ENCODE results near the gene FASTKD2.
"Not testable (repeated sequence)": the region's sequence is repeated elsewhere in the genome, so short reads cannot be mapped to it uniquely, and the experiment has no call there.

FASTKD2 gene

DNA sequence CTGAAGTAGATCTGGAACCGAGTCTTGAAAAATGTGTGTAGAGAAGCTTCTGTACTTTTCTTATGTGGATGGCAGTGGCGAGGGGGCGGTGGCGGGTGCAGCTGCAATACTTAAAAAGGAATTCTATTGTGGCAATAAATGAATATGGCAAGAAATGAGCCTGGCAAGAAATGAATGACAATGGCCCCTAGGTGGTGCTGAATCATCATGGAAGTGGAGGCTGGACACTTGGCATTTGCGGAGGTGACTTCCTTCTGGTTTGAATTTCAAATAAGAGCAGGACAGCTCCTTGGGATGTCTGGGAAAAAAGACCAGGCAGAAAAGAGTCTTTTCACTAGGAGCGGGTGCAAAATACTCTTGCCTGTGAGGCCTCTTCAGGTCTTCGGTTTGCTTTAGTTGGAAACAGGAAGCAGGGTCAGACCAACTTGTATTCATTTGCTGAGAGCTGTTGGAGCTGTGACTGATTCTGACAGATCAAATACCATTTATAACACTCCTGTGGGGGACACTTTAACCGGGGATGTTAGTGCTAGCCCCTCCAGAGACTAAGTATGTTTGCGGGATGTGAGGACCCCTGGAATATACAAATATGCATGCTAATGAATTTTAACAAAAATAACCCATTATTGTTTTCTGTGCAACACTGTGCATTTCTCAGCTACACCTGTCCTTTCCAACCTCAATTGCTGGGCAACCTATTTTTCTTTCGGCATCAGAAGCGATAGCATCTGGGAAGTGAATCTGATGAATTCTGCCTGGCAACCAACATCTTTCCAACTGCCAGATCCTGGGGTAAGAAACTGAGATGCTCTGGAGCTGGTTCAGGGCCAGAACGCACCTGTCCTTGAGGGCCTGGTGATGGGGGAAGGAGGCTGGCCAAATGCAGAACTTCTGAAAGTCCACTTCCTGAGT, 35.4 kb downstream of the FASTKD2 start:
- DNase-seq (ENCODE audit: low read depth in 1 of 2, low spot score in 1 of 2), result peak; percentile 8 to 78
- in situ Hi-C loops (cut with HindIII; ENCODE audit: low pct_unique_long_range_greater_than_20kb, low sequenced_read_pairs), result no loop called here
- no peak for TF ChIP-seq JUND (IDR thresholded peaks at IDR 0.05; ENCODE audit: low read depth)

DNA sequence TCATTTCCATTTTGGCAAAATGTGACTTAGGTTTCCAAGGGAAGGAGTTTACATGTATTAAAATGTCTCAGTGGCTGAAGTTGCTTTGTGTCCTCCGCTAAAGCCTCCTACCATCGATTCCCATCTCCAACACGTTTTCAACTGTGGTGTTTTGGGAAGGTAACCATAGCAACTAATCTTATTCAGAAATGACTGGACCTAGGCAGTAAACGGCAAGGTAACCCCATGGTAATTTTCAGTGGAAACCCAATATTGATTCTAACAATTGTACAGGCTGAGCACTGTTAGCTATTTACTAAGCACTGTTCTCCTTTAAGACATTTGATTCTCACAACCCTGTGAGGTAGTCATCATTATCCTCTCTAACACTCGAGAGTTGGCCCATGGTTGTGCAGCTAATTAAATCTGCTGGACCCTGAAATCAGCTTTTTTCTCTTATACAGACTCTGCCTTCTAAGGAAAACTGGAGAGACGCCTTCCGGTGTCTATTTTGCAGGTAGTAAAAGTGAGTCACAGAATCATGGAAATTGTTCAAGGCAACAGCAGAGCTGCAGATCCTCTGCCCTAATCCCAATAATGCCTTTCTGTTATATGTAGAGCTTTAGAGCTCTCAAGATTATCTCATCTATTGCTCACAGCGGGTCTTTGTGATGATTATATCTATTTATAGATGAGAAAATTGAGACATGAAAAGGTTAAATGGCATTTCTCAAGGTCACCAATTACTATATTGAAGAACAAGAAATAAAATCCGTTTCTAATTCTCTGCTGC, 36.2 kb downstream of the FASTKD2 start:
- no peak for TF ChIP-seq JUND (IDR thresholded peaks at IDR 0.05; ENCODE audit: low read depth)
- in situ Hi-C loops (cut with HindIII; ENCODE audit: low pct_unique_long_range_greater_than_20kb, low sequenced_read_pairs), result no loop called here
- DNase-seq (ENCODE audit: low read depth in 1 of 2, low spot score in 1 of 2), result no peak

DNA sequence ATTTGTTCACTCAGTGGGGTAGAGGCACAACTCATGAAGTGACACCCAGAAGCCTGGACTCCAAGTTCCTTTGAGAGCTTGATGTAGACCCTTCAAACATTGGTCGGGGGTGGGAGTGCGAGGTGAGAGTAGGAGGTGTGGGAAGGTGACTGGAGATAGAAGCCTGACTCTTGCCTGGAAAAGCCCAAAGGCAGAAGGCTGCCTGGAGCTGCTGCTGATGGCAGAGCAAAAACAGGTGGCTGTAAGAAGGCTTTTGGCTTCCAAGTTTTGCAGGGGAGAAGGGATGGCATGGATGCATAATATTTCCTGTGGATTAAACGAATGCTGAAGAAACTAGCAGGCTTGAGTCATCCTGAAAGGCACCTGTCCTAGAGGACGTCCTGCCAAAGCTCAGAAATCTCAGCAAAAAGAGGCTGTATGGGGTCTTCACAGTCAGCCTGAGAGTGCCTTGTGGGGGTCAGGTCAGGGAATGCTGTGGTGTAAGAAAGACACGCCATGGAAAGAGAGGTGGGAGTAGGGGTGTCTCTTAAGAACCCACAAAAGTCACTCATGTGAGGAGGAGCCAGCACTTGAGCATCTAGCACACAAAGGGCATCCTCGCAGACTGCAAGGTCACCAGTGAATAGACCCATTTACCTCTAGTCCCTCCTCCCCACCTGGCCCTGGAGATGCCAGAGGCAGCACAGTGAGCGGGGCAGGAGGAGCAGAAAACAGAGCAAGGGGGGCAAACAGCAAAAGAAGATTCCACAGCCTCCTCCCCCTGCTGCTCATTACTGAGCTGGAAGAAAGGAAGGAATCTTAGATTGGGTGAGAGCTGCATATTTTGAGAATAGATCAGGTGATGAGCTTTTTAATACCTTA, 37.5 kb downstream of the FASTKD2 start:
- TF ChIP-seq JUND (IDR thresholded peaks at IDR 0.05; ENCODE audit: low read depth), result no peak
- no peak for DNase-seq (ENCODE audit: low read depth in 1 of 2, low spot score in 1 of 2)
- in situ Hi-C loops (cut with HindIII; ENCODE audit: low pct_unique_long_range_greater_than_20kb, low sequenced_read_pairs), result no loop called here

DNA sequence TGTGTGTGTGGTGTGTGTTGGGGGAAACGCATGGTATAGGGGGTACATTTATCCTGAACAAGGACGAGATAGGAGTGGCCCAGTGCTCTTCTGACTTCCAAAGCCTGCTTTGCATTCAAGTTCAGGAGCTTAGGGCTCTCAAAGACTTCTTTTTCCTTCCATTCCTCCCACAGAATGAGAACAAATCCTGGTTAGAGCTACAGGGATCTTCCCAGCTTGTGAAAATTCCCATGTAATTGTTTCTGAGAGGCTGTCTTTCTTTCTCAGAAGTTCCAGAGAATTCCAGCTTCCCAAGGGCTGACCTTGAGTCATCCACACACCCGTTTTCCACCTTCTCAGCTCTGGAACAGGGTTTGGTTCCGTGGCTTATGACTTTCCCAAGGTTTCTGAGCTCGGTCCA, 38.9 kb downstream of the FASTKD2 start:
- DNase-seq (ENCODE audit: low read depth in 1 of 2, low spot score in 1 of 2), result no peak
- TF ChIP-seq JUND (IDR thresholded peaks at IDR 0.05; ENCODE audit: low read depth), result no peak
- in situ Hi-C loops (cut with HindIII; ENCODE audit: low pct_unique_long_range_greater_than_20kb, low sequenced_read_pairs), result no loop called here

DNA sequence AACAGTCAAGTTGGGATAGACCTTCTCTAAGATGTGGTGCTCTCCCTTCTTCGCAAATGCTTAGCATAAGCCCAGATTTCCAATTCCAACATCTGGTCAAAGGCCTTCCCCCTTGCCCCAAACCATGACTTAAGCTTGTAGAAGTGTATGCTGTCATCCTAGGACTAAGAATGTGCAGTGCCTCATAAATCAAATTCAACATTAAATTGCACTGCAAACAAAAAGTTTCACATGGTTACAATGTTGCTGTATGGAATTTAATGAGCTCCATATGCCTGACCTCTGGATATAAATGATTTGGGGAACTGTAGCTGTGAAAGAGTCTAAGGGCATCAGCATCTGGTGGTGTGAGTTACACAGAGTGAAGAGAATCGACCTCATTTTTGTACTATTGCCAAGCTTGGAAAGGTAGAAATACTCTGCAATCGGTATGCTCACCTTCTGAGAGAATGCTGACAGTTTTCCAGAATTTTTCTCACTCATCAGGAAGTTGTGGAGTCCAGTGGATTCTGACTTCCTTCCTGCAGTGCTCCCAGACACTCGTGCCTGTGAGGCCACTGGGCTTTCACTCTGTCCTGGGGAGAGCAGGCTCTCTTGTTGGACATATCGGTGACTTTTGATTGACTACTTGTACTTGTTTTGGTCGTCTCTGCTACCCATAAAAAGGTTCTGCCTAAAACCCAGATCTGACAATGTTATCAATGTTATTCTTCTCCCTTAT, 40.6 kb downstream of the FASTKD2 start:
- in situ Hi-C loops (cut with HindIII; ENCODE audit: low pct_unique_long_range_greater_than_20kb, low sequenced_read_pairs), result no loop called here
- no peak for DNase-seq (ENCODE audit: low read depth in 1 of 2, low spot score in 1 of 2)

DNA sequence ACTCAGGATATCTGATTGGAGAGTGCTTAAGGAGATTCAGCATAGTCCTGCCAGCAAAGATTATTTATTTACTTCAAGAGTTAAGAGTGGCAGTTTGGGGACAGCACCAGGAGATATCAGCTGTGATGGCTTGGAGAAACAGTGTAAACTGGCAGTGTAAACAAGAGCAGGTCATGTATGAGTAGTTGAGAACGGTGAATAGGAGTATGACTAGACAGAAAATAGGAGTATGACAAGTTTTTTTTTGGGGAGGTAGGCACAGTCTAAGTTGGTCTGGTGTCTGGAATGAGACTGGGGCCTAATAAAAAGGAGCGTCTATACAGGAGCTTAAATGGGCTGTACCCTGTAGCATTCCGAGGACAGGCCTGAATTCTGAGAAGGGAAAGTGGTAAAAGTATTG, 42.2 kb downstream of the FASTKD2 start:
- DNase-seq (ENCODE audit: low read depth in 1 of 2, low spot score in 1 of 2); in situ Hi-C loops (cut with HindIII; ENCODE audit: low pct_unique_long_range_greater_than_20kb, low sequenced_read_pairs): not testable (repeated sequence)

More for the DNA sequence above, 40.6 kb downstream of the FASTKD2 start:
- TF ChIP-seq JUND (IDR thresholded peaks at IDR 0.05; ENCODE audit: low read depth), result no peak

DNA sequence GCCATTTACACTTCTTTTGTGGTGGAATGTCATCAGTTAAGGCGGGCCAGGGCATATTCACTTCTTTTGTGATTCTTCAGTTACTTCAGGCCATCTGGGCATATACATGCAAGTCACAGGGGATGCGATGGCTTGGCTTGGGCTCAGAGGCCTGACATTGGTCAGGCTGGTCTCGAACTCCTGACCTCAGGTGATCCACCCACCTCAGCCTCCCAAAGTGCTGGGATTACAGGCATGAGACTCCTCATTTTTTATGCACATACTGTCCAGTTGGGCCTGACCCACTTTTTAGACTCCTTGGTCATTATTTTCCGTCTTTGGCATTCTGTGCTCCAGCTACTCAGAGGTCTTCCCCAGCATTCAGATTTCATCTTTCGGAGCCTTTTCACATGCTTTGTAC, 47.1 kb downstream of the FASTKD2 start:
- in situ Hi-C loops (cut with HindIII; ENCODE audit: low pct_unique_long_range_greater_than_20kb, low sequenced_read_pairs); DNase-seq (ENCODE audit: low read depth in 1 of 2, low spot score in 1 of 2): not testable (repeated sequence)

DNA sequence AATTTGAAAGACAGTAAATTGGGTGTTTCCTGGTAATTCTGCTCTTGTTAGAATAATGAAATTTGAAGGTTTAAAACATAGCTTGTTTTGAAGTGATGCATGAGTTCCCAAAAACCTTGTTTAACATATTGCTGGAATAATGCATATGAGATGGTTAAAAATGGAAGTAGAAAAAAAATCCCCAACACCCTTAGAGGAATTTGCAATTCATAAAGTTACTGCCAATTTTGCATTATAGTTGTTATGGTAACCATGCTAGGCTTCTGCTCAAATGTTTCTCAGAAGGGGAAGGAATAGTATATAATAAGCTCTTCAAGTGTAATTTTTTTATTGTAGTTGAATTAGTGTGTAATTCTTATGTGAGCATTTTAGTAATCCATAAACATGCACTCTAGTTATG, 49.1 kb downstream of the FASTKD2 start:
- no peak for DNase-seq (ENCODE audit: low read depth in 1 of 2, low spot score in 1 of 2)
- in situ Hi-C loops (cut with HindIII; ENCODE audit: low pct_unique_long_range_greater_than_20kb, low sequenced_read_pairs), result no loop called here
- TF ChIP-seq JUND (IDR thresholded peaks at IDR 0.05; ENCODE audit: low read depth), result no peak

DNA sequence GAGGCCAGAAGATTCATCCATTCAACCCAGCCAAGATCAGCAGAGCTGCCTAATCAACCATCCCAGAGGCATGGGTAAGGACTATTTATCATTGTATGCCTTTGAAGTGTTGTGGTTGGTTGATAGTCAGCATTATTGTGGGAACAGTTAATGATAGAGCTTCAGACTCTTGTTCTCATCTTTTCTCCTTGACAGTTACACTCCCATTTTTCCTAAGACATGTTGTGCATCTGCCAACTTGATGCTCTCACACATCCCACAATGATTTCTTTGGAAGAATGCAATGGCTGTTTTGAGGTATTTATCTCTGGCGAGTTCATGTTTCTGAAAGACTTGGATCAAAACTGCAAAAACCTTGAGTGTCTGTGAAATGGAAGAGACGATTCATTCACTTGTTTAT, 55.4 kb downstream of the FASTKD2 start:
- in situ Hi-C loops (cut with HindIII; ENCODE audit: low pct_unique_long_range_greater_than_20kb, low sequenced_read_pairs), result no loop called here
- TF ChIP-seq JUND (IDR thresholded peaks at IDR 0.05; ENCODE audit: low read depth), result no peak

DNA sequence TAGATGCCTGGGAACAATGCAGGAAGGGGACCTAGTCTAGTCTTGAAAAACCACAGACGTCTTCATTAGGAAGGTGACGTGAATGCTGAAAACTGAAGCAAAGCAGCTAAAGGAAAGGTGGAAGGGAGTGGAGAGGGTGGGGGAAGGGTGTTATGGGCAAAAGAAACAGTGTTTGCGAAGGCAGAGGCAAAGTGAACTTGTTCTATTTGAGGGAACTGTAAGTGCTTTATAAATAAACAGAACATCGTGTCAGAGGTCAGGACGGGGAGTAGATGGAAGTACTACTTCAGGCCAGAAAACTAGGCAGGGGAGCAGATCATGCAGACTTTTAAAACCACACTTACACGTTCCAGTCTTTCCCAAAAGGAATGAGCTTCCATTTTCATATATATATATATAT, 57.8 kb downstream of the FASTKD2 start:
- no peak for DNase-seq (ENCODE audit: low read depth in 1 of 2, low spot score in 1 of 2)
- in situ Hi-C loops (cut with HindIII; ENCODE audit: low pct_unique_long_range_greater_than_20kb, low sequenced_read_pairs), result no loop called here
- TF ChIP-seq JUND (IDR thresholded peaks at IDR 0.05; ENCODE audit: low read depth), result no peak

More for the DNA sequence above, 55.4 kb downstream of the FASTKD2 start:
- no peak for DNase-seq (ENCODE audit: low read depth in 1 of 2, low spot score in 1 of 2)

DNA sequence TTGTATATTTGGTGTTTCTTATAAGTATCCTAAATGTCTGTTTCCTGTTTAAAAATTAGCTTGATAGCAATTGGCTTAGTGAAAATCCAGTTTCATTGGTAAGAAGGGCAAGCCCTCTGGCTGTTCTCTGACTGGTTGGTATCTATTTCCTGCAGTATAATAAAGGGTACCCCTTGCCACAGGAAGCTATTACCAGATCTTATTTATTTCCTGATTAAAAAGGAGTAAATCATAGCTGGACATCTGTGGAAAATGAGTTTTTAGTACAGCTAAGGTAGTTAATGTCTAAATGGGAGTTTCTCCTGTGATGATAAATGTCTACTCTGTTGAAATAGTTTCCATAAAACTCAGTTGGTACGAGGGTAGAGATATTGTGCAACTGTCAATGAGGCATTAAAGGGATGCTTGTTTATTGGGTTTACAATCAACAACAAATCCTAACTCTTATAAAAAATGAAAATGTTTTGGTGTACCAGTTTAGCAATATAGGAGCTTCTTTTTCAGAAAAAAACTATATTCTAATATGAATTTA, 58.7 kb downstream of the FASTKD2 start:
- in situ Hi-C loops (cut with HindIII; ENCODE audit: low pct_unique_long_range_greater_than_20kb, low sequenced_read_pairs), result no loop called here
- TF ChIP-seq JUND (IDR thresholded peaks at IDR 0.05; ENCODE audit: low read depth), result no peak
- DNase-seq (ENCODE audit: low read depth in 1 of 2, low spot score in 1 of 2), result no peak

DNA sequence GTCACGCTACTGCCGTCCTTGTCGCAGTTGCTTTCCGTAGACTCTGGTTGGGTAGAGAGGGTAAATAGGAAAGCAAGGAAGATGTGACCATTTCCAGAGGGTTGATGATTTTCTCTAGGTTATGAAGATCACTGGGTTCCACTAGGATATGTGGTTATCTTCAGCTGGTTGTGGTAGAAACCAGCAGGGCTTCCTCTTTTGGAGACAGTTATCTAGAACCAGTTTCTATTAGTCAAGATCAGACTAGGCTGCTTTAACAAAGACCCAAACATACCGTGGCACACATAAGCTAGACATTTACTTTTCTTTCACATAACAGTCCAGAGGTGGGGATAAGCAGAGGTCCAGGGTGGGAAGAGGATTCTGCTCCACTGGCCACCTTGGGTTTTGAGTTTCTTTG, 59.6 kb downstream of the FASTKD2 start:
- in situ Hi-C loops (cut with HindIII; ENCODE audit: low pct_unique_long_range_greater_than_20kb, low sequenced_read_pairs), result no loop called here
- DNase-seq (ENCODE audit: low read depth in 1 of 2, low spot score in 1 of 2), result no peak
- TF ChIP-seq JUND (IDR thresholded peaks at IDR 0.05; ENCODE audit: low read depth), result no peak

Measured in T47D (cell line).